IMR-90 (cell line): Measurements from ENCODE around the gene CD300LF. TPM values are rescaled to one million over a fixed set of nuclear protein-coding genes. Genes with fewer than 3 reads are reported as not detected.

Experiments used
- ATAC-seq: fragments of 200-7000 bp; cut with Tn5 transposase; 2 replicates; pipeline ENCODE4 v1.9.1; 2020; ENCODE audit warnings: low read depth, mild to moderate bottlenecking, moderate library complexity
- BruUV-seq: library from RNA; stranded (reverse); fragments of 400-500 nt; replicated peaks from 2 replicates; lab custom pipeline; 2021; lab: Mats Ljungman, UMichigan
- CTCF ChIA-PET: fragments of 300-600 bp; formaldehyde crosslinking; extraction: SDS; loops from one replicate; lab custom pipeline; 2021; ENCODE audit warnings: antibody characterized with exemption; lab: Yijun Ruan, JAX
- POLR2A ChIA-PET: fragments of 300-600 bp; sonication (Branson Sonifier 250); formaldehyde crosslinking; loops from one replicate; lab custom pipeline; 2022; ENCODE audit warnings: antibody characterized with exemption; ENCODE audit not compliant: unreplicated experiment; lab: Charles Lee
- DNase-seq: peaks from one replicate; pipeline ENCODE4 v3.0.0; 2013
- H2AFZ ChIP-seq: replicated peaks from 2 replicates; pipeline ENCODE3; 2013; ENCODE audit warnings: low read length, mild to moderate bottlenecking; ENCODE audit not compliant: poor library complexity
- H2AK5ac ChIP-seq: 2 replicates; pipeline ENCODE4 v1.6.1; 2013; ENCODE audit warnings: low read depth, low read length, inconsistent platforms
- H2AK9ac ChIP-seq: replicated peaks from 2 replicates; pipeline ENCODE3; 2013; ENCODE audit warnings: mild to moderate bottlenecking, low read depth, low read length, moderate library complexity; ENCODE audit not compliant: poor library complexity
- H2BK120ac ChIP-seq: 2 replicates; pipeline ENCODE4 v1.6.1; 2013; ENCODE audit warnings: low read depth, low read length, inconsistent platforms
- H2BK15ac ChIP-seq: 3 replicates; pipeline ENCODE4 v1.6.1; 2013; ENCODE audit warnings: low read depth, low read length, inconsistent platforms
- H2BK20ac ChIP-seq: 2 replicates; pipeline ENCODE4 v1.6.1; 2013; ENCODE audit warnings: low read depth, mild to moderate bottlenecking, inconsistent platforms, low read length, moderate library complexity
- H2BK5ac ChIP-seq: 2 replicates; pipeline ENCODE4 v1.6.1; 2013; ENCODE audit warnings: mild to moderate bottlenecking, low read depth, low read length, inconsistent platforms; ENCODE audit not compliant: poor library complexity, severe bottlenecking
- H3K14ac ChIP-seq: replicated peaks from 2 replicates; pipeline ENCODE4 v1.6.1; 2013; ENCODE audit warnings: low read depth, low read length, inconsistent platforms
- H3K18ac ChIP-seq: 2 replicates; pipeline ENCODE4 v1.6.1; 2013; ENCODE audit warnings: low read depth, low read length, control low read depth
- H3K23ac ChIP-seq: 2 replicates; pipeline ENCODE4 v1.6.1; 2013; ENCODE audit warnings: low read depth, low read length, inconsistent platforms
- H3K27ac ChIP-seq: 2 replicates; pipeline ENCODE4 v1.5.1; 2013; ENCODE audit warnings: mild to moderate bottlenecking, control low read depth, low read length; ENCODE audit not compliant: insufficient read depth
- H3K27me3 ChIP-seq: 2 replicates; pipeline ENCODE4 v1.6.1; 2013; ENCODE audit warnings: low read length; ENCODE audit not compliant: control insufficient read depth, insufficient read depth
- H3K36me3 ChIP-seq: 2 replicates; pipeline ENCODE4 v1.6.1; 2013; ENCODE audit warnings: low read length, mixed read lengths; ENCODE audit not compliant: control insufficient read depth, insufficient read depth
- H3K4ac ChIP-seq: 2 replicates; pipeline ENCODE4 v1.6.1; 2013; ENCODE audit warnings: low read depth, low read length, inconsistent platforms
- H3K4me1 ChIP-seq: 2 replicates; pipeline ENCODE4 v1.6.1; 2013; ENCODE audit warnings: low read length, mixed read lengths; ENCODE audit not compliant: control insufficient read depth, insufficient read depth
- H3K4me2 ChIP-seq: 2 replicates; pipeline ENCODE4 v1.6.1; 2013; ENCODE audit warnings: low read depth, mild to moderate bottlenecking, control low read depth, low read length, moderate library complexity
- H3K4me3 ChIP-seq: 2 replicates; pipeline ENCODE4 v1.5.1; 2013; ENCODE audit warnings: low read depth, mild to moderate bottlenecking, control low read depth, low read length, moderate library complexity; ENCODE audit not compliant: insufficient read depth
- H3K56ac ChIP-seq: 2 replicates; pipeline ENCODE4 v1.6.1; 2013; ENCODE audit warnings: low read length, inconsistent platforms; ENCODE audit not compliant: insufficient read depth; ENCODE audit errors: extremely low read depth
- H3K79me1 ChIP-seq, 2 experiments: 2 replicates each; pipeline ENCODE4 v1.6.1; 2013; ENCODE audit warnings: low read length in 2 of 2, inconsistent platforms in 1 of 2, low read depth in 1 of 2
- H3K9ac ChIP-seq: 2 replicates; pipeline ENCODE4 v1.6.1; 2013; ENCODE audit warnings: low read depth, low read length, control low read depth
- H3K9me1 ChIP-seq: 2 replicates; pipeline ENCODE4 v1.6.1; 2013; ENCODE audit warnings: low read length, inconsistent platforms; ENCODE audit not compliant: insufficient read depth
- H3K9me3 ChIP-seq: 2 replicates; pipeline ENCODE4 v1.6.1; 2013; ENCODE audit warnings: low read length; ENCODE audit not compliant: control insufficient read depth, insufficient read depth
- H4K20me1 ChIP-seq: 2 replicates; pipeline ENCODE4 v1.6.1; 2013; ENCODE audit warnings: low read length, inconsistent platforms; ENCODE audit not compliant: insufficient read depth
- H4K5ac ChIP-seq: 2 replicates; pipeline ENCODE4 v1.6.1; 2013; ENCODE audit warnings: mild to moderate bottlenecking, low read depth, low read length, control low read depth
- H4K8ac ChIP-seq, 2 experiments: 2 replicates each; pipeline ENCODE4 v1.6.1; 2013; ENCODE audit warnings: low read depth in 2 of 2, low read length in 2 of 2, control low read depth in 1 of 2, inconsistent platforms in 1 of 2
- H4K91ac ChIP-seq: 2 replicates; pipeline ENCODE4 v1.6.1; 2013; ENCODE audit warnings: low read depth, low read length, inconsistent platforms; ENCODE audit not compliant: insufficient read depth
- CEBPB ChIP-seq: IDR thresholded peaks from 2 replicates; pipeline ENCODE4 v1.6.1; 2012; ENCODE audit warnings: low read depth, low read length, improper control_type of control experiment
- NFE2L2 ChIP-seq: fragments of 150-350 bp; IDR thresholded peaks from 2 replicates; pipeline ENCODE4 v1.6.1; 2016; ENCODE audit warnings: low read depth, mild to moderate bottlenecking, low read length
- whole genome bisulfite sequencing, 2 experiments: methylation state at CpG; one replicate each; pipeline versions ENCODE4 v1.1.5 to v1.1.7; 2013; ENCODE audit warnings: missing lambda C conversion rate in 2 of 2; ENCODE audit not compliant: insufficient read length in 1 of 2; ENCODE audit errors: extremely low coverage in 2 of 2; 5-methylcytosine and 5-hydroxymethylcytosine counted together
- dilution Hi-C: fragments of 300-500 bp; cut with HindIII; formaldehyde crosslinking; loops from one replicate; pipeline ENCODE4 v1.14.3; 2018; ENCODE audit warnings: low sequenced_read_pairs; ENCODE audit not compliant: unreplicated experiment
- in situ Hi-C: fragments of 300-500 bp; cut with MboI; formaldehyde crosslinking; loops from 3 replicates; pipeline ENCODE4 v1.14.3; 2019; ENCODE audit warnings: low sequenced_read_pairs, inconsistent platforms, mixed read lengths
- intact Hi-C: fragments of 100-400 bp; cut with micrococcal nuclease; formaldehyde crosslinking; loops from 2 replicates; pipeline ENCODE4 v1.10.0; 2022
- polyA plus RNA-seq, 3 experiments: library from polyadenylated mRNA; depleted of rRNA; stranded (reverse); fragments of >200 nt; gene quantifications; 2 replicates each; pipeline ENCODE4 v1.2.3, GENCODE V29; 2012; ENCODE audit warnings: low replicate concordance in 1 of 3
- total RNA-seq: library from RNA; depleted of rRNA; stranded (reverse); fragments of >200 nt; gene quantifications from 2 replicates; pipeline ENCODE4 v1.2.3, GENCODE V29; 2012

CD300LF gene
- total and polyA plus RNA-seq, 2 of the 4 experiments (the other 2 are of a cell fraction) = not detected

DNA sequence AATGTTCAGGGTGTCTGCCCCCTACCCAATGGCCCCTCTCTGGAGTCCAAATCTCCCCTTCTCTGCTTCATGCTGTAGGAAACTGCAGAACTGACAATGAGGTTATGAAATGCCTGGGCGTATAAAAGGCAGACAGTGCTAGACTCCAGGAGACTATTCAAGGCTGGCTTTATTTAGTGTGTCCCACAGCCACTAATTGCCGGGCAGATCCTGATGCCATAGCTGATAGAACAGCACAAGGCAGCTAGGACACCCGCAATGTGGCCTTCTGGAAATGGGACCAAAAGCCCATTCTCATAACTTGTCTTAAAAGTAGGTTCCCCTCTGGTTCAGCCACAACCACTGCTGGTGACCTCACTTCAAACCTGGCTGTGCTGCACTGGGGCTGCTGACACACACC is 60.7 kb downstream of the CD300LF start:
- no peaks in the 10 kb centered on the region for H3K36me3 ChIP-seq
- no peak overlapping the region for H2AK9ac ChIP-seq
- dilution Hi-C loops (no loop called here), intact Hi-C loops (no loop called here), in situ Hi-C loops (no loop called here)
- H2BK15ac ChIP-seq = no peak overlapping the region
- no peak overlapping the region for H2BK120ac ChIP-seq
- no TSS peak for BruUV-seq
- H4K5ac ChIP-seq = no peak overlapping the region
- no peak for TF ChIP-seq NFE2L2
- TF ChIP-seq CEBPB = no peak
- H3K9me1 ChIP-seq = no peaks in the 10 kb centered on the region
- ChIA-PET POLR2A (no interaction called here), CTCF (no interaction called here)
- no peak overlapping the region for H2AK5ac ChIP-seq
- H3K27ac ChIP-seq = no peak overlapping the region
- H3K4me1 ChIP-seq = no peaks in the 10 kb centered on the region
- no peak overlapping the region for H3K4ac ChIP-seq
- no peak overlapping the region for H2BK20ac ChIP-seq
- H4K20me1 ChIP-seq = no peaks in the 10 kb centered on the region
- H2BK5ac ChIP-seq = no peak overlapping the region
- no peak overlapping the region for H3K4me3 ChIP-seq
- DNase-seq (no peak), ATAC-seq (no peak)
- no peak overlapping the region for H4K8ac ChIP-seq
- no peaks in the 10 kb centered on the region; the same call in 1 of the 2 replicates for H3K27me3 ChIP-seq
- H4K91ac ChIP-seq = no peak overlapping the region
- H3K18ac ChIP-seq = no peak overlapping the region
- no peaks in the 10 kb centered on the region for H3K9me3 ChIP-seq
- 70% methylated on average over 2 of the region's 3 CpGs; no CpG with 5 or more reads in 1 of the 2 experiments for whole genome bisulfite sequencing, 2 experiments
- no peak overlapping the region for H3K14ac ChIP-seq
- H3K9ac ChIP-seq = no peak overlapping the region
- no peak overlapping the region for H3K56ac ChIP-seq
- no peak overlapping the region for H2AFZ ChIP-seq
- H3K23ac ChIP-seq = no peak overlapping the region
- H3K4me2 ChIP-seq = no peak overlapping the region
- H3K79me1 ChIP-seq = no peaks in the 10 kb centered on the region
